Right lung (tissue), 5 donors: Measurements from ENCODE around the gene ACTRT2. TPM values are rescaled to one million over a fixed set of nuclear protein-coding genes. Genes with fewer than 3 reads are reported as not detected.

ENCODE experiments used
- DNase-seq, 2 donors: peaks; one replicate each; pipeline ENCODE4 v3.0.0-alpha.2; 2013
- polyA plus RNA-seq, 5 donors: library from polyadenylated mRNA; unstranded; fragments of 120-200 nt; gene quantifications; one replicate each; pipeline versions ENCODE4 v1.2.1 to v1.2.3, GENCODE V29; 2013; ENCODE audit warnings: inconsistent platforms in 1 of 5, low replicate concordance in 1 of 5; ENCODE audit not compliant: insufficient read length in 5 of 5, insufficient read depth in 1 of 5

Gene ACTRT2
- polyA plus RNA-seq, 5 donors = not detected

GRCh38 chr1:2983706-2984398 is 37.4 kb upstream of the ACTRT2 start:
- DNase-seq = no peak

GRCh38 chr1:2984399-2985061 is 36.7 kb upstream of the ACTRT2 start:
- no peak for DNase-seq

DNA sequence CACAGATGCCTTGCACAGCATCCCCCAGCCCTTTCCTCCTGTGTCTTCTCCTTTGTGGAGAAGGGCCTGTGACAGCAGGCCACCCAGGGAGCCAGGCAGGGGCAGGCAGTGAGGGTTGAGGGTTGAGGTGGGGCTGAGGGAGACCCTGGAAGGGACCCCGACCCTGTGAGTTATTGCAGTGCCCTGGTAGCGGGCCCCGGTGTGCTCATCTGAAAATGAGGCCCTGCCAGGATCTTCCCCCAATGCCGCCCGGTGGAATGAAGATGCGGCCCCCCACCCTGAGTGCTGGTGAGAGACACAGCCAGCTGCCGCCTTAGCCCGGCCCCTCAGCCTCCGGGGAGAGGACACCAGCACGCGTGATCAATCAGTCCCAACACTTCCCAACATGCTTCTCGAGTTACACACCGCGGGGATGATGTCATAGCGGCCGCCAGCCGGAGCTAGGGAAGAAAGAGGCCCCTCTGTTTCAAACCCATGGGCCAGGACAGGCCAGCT is 36.2 kb upstream of the ACTRT2 start:
- peak; percentile 49 to 61 for DNase-seq

DNA sequence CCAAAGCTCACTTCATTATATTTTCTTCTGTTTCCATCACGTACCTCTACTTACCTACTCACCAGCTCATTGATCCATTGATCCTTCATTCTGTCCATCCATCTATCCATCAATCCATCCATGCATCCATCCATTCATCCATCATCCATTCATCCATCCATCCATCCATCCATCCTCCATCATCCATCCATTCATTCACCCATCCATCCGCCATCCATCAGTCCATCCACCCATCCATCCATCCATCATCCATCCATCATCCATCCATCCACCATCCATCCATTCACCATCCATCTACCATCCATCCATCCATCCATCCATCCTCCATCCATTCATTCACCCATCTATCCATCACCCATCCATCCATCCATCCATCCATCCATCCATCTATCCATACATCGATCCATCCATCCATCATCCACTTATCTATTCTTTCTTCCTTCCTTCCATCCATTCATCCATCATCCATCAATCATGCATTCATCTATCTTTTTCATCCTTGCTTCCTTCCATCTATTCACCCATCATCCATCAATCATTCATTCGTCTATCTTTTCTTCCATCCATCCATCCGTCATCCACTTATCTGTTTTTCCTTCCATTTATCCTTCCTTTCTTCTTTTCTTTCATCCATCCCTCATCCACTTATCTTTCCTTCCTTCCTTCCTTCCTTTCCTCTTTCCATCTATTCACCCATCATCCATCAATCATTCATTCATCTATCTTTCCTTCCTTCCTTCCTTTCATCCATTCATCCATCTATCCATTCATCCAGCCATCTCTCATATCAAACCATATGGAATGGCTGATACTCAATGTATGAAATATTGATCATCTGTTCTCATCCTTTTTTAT is 35.3 kb upstream of the ACTRT2 start:
- DNase-seq = no peak

GRCh38 chr1:2986549-2987305 is 34.5 kb upstream of the ACTRT2 start:
- DNase-seq = no peak

DNA sequence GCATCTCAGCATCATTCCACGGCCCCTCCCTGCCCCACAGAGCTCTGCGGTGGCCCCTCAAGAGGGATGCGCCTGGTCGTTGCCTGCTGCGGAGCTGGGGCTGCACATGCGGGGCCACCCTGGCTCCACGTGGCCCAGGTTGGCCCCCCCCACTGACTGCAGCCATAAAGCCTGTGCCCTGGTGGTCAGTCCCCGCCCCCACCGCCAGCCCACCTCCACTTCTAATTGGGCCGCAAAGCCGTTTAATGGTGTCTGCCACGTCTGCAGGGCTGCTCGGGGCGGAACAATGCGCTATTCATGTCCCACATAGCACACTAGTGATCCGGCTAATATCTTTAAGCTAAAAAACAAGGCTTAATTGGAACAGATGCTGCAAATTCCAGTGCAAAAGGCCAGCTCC is 33.5 kb upstream of the ACTRT2 start:
- no peak for DNase-seq

DNA sequence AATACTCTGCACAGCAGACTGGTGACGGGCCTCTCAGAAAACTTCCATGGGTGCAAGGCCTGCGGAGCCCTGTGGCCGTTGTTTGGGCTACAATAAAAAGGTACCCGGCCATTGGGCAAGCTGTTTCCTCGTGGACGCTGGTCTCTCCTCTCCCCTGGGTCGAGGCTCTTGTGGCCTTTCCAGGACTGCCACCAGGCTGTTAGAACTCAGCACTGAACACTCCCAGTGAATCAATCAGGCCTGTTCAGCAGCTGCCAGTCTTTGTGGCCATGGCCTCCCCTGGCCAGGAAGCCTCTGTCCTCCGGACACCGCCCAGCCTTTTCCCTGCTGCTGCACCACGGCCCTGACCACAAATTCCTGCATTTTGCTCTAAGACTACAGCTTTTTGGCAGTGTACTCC is 33.0 kb upstream of the ACTRT2 start:
- DNase-seq = no peak

GRCh38 chr1:2989185-2989584 is 32.1 kb upstream of the ACTRT2 start:
- no peak for DNase-seq

DNA sequence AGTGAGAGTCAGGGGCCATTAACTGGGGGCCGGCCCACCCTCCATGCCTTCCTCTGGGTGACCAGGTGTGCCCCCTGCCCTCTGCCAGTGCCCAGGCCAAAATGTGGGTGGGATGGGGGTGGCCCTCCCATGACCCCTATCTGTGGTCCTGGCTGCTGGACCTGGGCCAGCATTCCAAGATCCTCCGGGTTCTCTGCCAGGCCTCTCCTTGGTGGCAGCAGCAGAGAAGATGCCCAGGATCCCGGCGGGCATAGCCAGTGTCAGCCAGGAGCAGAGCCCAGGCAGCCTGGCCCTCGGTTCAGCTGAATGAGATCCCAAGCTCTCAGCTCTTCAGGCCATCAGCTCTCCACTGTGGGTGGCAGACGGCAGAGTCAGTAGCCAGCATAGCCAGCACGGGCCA is 31.3 kb upstream of the ACTRT2 start:
- DNase-seq = no peak

GRCh38 chr1:2990376-2991115 is 30.7 kb upstream of the ACTRT2 start:
- DNase-seq = no peak

GRCh38 chr1:2991753-2992495 is 29.3 kb upstream of the ACTRT2 start:
- DNase-seq = no peak

- DNase-seq = no peak
Measured at GRCh38 chr1:2998503-2999100, 22.7 kb upstream of the ACTRT2 start.

- no peak for DNase-seq
Measured at GRCh38 chr1:2999138-2999537, 22.1 kb upstream of the ACTRT2 start.

GRCh38 chr1:2999571-2999970 is 21.7 kb upstream of the ACTRT2 start:
- no peak for DNase-seq

DNA sequence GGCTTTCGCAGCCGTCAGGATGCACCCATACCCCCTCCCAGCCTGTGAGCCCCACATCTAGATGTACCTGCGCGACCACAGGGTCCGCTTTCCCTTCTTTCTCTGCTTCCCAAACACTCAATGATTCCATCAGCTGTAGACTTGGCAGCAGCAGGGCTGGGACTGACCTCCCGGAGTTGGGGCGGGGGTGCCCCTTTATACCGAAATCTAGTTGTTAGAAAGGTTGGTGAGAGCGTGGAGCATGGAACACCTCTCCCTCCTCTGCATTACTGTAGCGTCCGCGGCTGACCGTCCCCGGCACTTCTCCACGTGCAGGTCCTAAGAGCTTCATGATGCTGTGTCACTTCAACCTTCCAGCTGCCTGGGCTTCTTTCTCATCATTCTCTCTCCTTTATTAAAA is 21.1 kb upstream of the ACTRT2 start:
- no peak for DNase-seq

- DNase-seq = no peak
Measured at GRCh38 chr1:3000671-3001470, 20.4 kb upstream of the ACTRT2 start.

DNA sequence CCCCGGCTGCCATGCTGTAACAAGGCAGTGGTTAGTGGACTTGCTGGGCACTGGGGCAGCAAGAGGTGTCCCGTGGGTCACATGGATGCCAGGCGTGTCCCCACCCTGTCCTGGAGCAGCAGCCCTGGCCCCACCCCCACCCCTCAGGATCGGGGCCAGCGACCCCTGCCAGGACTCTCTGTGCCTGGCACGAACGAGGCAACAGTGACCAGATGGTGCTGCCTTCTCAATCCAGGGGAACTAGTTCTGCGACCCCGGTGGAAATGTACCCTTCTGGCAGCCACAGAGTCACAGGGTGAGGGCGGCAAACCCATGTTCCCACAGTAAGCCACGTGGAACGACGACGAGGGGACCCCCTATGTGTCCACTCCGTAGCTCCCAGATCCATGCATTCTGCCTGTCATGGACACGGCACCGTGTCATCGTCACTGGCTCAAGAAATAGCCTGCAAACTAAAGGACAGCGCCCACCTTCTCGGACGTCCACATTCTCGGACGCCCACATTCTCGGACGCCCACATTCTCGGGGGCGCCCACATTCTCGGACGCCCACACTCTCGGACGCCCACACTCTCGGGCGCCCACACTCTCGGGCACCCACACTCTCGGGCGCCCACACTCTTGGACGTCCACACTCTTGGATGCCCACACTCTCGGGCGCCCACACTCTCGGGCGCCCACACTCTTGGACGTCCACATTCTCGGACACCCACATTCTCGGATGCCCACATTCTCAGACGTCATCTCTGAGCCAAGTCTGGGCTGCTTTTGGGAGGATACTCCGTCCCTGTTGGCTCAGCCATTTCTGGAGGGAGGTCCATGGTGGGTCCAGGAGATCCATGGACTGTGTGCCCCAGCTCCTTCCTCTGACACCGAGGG is 19.6 kb upstream of the ACTRT2 start:
- DNase-seq = no peak
